Urinary bladder (tissue), 4 donors: Measurements from ENCODE around the gene ZBTB17. TPM values are rescaled to one million over a fixed set of nuclear protein-coding genes. Genes with fewer than 3 reads are reported as not detected.

Experiments used
- DNase-seq: peaks from one replicate; pipeline ENCODE4 v3.0.0-alpha.2; 2015; ENCODE audit errors: extremely low spot score
- H3K27ac ChIP-seq: one replicate; pipeline ENCODE4 v1.5.1; 2013; ENCODE audit warnings: low read depth, mild to moderate bottlenecking, moderate library complexity
- H3K36me3 ChIP-seq: one replicate; pipeline ENCODE4 v1.6.1; 2013; ENCODE audit warnings: mild to moderate bottlenecking, moderate library complexity; ENCODE audit not compliant: insufficient read depth
- H3K4me1 ChIP-seq: one replicate; pipeline ENCODE4 v1.6.1; 2013; ENCODE audit warnings: mild to moderate bottlenecking, moderate library complexity; ENCODE audit not compliant: insufficient read depth
- H3K4me3 ChIP-seq: one replicate; pipeline ENCODE4 v1.5.1; 2013; ENCODE audit warnings: low read depth, low read length
- WGBS: extraction: QIAGEN DNeasy Blood & Tissue Kit; methylation state at CpG from one replicate; pipeline ENCODE4 v1.1.7; 2013; 5-methylcytosine and 5-hydroxymethylcytosine counted together
- polyA plus RNA-seq: library from polyadenylated mRNA; stranded (reverse); fragments of 200-250 nt; gene quantifications from one replicate; pipeline ENCODE4 v1.2.3, GENCODE V29; 2013
- total RNA-seq: library from RNA; depleted of rRNA; stranded (reverse); fragments of >200 nt; gene quantifications from one replicate; pipeline ENCODE4 v1.2.3, GENCODE V29; 2014
- donor health status: healthy with polysubstance abuse.
- donor health status: healthy.

The ZBTB17 gene
- total and polyA plus RNA-seq, 2 donors = 17.1 to 30.4 TPM

DNA sequence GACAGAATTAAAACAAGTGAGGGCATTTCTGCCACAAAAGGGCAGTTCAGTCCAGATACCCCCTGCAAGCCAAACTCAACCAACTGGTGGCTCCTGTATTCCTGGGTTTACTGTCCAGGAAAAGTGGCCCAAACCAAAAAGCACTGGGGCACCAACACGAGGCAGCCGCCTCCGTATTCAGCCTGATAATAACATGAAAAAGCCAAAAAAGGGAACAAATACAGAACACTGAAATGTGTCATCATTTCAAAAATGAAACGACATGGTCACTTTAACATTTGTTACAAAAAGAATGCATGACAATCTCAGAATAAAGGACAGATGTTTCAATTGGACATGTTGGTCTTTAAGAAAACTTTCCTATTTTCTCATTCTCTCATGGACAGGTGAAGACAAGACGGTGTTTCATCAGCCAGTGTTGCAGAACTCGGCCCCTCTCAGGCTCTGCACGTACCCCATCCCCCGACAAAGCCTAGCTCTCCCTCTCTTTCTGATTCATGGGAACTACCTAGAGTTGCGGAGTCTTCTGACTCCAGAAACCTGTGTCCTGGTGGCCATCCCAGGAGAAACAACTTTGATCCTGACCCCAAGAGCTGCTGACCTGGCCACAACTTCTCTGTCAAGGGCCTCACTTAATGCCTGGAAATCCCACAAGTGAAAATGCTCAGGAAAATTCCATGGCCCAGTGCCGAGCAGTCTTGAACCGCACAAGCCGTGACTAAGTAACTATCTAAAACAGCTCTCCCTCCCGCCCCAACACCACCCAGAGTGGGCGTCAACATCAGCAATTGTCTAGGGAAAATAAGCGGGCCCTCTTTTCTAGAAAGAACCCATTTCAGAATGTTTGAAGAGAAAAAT is 27.1 kb downstream of the ZBTB17 start:
- DNase-seq = no peak
- Histone ChIP-seq H3K36me3 (peaks cover 4% of the 10 kb centered on the region), H3K4me3 (no peak overlapping the region), H3K27ac (peak overlapping the region; percentile 90), H3K4me1 (no peaks in the 10 kb centered on the region)
- 46% methylated on average over 15 of the region's 15 CpGs for WGBS

DNA sequence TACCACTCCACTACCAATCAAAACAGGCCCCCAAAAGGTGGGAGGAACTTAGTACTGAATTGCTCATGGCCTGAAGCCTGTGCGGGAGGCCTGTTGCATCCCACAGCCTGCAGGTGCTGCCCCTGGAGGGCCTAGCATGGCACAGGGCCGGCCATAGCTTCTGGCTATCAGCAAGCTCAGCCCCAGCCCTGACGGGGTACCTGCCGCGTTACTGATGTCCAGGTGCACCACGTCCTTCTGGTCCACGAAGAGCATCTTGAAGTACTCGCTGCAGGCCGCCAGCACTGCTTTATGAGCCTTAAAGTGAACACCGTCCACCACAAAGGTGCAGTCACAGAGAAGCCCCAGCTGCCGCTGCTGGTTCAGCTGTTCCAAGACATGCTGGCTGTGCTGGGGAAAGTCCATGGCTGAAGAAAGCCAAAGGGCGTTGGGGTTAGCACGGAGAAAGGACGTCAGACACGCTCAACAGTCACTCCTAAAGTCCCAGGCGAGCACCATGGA is 27.8 kb downstream of the ZBTB17 start:
- peaks cover 4% of the 10 kb centered on the region for H3K36me3 ChIP-seq
- DNase-seq = no peak
- H3K4me3 ChIP-seq = no peak overlapping the region
- H3K4me1 ChIP-seq = no peaks in the 10 kb centered on the region
- H3K27ac ChIP-seq = no peak overlapping the region
- 84% methylated on average over 16 of the region's 16 CpGs for WGBS

DNA sequence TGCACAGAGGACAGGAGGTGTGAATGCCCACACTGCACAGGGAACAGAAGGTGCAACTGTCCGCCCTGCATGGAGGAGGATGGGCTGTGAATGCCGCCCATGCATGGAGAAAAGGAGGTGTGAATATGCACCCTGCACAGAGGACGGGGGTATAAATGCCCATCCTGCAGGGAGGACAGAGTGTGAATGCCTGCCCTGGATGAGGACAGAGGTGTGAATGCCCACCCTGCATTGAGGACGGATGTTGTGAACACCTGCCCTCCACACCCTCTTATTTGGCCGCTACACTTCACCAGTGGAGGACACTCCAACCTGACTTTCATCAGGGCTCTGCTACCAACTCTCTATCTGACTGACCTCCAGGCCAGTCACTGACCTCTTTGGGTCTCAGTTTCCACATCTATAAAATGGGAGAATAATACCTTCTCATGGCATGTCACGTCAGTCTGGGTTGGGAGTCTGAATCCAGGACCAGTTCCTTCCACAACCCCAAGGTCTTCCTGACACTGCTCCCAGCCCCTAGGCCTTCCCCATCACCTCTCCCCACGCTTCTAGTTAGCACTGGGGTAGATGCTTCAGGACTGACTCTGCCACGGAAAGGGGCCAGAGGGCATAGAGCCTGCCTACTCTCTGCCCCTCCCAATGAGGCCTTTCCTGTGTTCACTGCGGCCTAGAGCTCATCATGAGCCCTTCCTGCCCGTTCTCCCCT is 28.4 kb downstream of the ZBTB17 start:
- WGBS = 90% methylated on average over 10 of the region's 10 CpGs
- Histone ChIP-seq H3K27ac (no peak overlapping the region), H3K36me3 (peaks cover 4% of the 10 kb centered on the region), H3K4me1 (no peaks in the 10 kb centered on the region), H3K4me3 (no peak overlapping the region)
- DNase-seq = no peak

DNA sequence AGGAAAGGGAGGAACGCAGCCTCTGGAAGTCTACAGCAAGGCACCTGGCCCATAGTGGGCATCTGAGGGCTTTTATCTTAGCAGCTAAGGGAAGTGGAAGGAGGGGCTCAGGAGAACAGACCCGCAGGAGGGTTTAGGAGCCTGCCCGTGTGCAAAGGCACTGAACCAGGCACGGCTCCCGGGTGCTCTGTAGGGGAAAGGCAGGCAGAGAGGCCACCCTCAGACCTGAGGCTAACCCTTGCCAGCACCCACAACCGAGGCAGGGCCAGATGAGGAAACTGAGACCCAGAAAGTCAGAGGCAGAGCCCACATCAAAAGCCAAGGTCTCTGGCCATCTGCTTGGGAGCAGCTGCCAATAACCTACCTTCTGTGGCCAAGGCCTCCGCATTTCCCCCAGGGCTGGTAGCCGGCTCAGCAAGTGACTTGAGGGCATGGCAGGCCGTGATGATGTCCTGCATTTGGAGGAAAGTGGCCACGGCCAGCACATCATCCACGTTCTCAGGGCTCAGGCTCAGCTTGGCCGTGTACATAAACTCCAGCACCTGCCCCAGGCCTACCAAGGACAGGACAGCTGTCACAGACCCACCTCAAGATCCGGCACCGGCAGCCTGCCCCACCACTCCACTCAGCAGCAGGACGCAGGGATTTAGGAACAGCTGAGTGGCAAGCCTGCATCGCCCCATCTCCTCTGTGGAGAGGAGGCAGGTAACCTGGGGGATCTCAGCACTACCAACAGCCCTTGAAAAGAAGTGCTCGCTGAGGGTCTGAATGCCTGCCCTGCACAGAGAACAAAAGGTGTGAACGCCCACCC is 29.1 kb downstream of the ZBTB17 start:
- Histone ChIP-seq H3K4me3 (no peak overlapping the region), H3K4me1 (no peaks in the 10 kb centered on the region), H3K27ac (no peak overlapping the region), H3K36me3 (peaks cover 4% of the 10 kb centered on the region)
- no peak for DNase-seq
- 87% methylated on average over 18 of the region's 18 CpGs for WGBS

DNA sequence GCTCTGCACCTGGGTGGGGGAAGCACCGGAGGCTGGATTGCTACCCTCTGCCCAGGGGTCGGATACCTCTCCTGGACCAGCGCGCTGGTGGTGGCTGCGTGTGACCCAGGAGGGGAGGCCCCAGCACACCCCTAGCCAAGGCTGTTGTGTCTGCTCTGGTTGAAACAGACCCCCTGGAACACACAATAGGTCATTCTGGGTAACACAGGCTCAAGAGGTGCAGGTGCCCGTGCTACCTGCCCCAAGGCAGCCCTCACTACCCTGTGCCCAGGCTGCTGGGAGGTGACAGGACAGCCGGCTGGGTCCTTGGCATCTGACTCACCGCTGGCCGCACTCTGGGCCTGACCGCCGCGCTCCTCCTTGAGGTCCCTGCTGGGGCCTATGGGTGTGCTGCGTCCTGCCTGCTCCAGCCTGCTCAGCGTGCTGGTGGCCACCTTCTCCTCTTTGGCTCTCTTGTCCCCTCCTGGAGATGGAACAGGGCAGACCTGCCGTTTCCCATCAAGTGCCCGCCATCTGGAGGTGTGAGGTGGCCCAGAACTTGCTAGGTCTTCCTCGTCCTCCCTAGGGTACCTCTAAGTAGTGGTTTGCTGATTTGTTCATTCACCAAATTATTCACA is 30.0 kb downstream of the ZBTB17 start:
- DNase-seq = no peak

DNA sequence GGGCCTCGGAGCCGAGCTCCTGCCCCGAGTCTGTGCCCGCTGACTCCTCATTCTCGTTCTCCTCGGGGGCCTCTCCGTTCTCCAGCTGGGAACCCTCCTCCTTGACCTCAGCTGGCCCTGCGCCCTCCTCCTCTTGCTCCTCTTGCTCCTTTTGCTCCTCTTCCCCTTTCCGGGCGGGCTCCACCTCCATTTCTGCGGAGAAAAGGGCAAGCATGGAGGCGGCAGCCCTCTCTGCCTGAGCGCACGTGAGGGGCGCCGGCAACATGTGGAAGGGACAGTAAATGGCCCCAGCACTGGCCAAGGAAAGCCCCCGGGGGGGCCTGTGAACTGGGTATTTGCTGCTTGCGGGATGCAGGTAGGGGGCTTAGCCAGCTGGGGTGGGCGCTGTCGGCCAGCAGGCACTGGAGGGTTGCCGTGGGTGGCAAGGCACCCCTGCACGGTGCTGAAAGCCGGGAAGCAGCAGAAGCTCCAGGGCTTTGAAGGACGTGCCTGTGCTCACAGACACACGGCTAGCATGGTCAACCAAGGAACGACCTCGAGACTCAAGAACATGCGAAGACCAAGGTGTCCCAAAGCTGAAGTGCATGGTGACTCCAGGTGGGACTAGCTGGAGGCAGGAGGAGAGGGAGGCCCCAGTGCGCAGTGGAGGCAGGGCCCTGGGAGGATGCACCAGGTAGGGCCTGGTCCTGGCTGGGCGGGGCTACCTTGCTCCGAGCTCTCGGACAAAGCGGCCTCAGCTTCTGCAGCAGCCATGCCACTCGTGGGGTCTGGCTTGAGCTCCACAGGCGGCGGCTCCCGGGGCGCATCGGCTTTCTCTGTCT is 30.7 kb downstream of the ZBTB17 start:
- no peaks in the 10 kb centered on the region for H3K4me1 ChIP-seq
- peaks cover 9% of the 10 kb centered on the region for H3K36me3 ChIP-seq
- no peak for DNase-seq
- no peak overlapping the region for H3K27ac ChIP-seq
- 90% methylated on average over 39 of the region's 39 CpGs for WGBS
- no peak overlapping the region for H3K4me3 ChIP-seq

More for the DNA sequence above, 30.0 kb downstream of the ZBTB17 start:
- H3K4me1 ChIP-seq = no peaks in the 10 kb centered on the region
- H3K4me3 ChIP-seq = no peak overlapping the region
- WGBS = 93% methylated on average over 17 of the region's 17 CpGs
- peaks cover 7% of the 10 kb centered on the region for H3K36me3 ChIP-seq
- no peak overlapping the region for H3K27ac ChIP-seq

DNA sequence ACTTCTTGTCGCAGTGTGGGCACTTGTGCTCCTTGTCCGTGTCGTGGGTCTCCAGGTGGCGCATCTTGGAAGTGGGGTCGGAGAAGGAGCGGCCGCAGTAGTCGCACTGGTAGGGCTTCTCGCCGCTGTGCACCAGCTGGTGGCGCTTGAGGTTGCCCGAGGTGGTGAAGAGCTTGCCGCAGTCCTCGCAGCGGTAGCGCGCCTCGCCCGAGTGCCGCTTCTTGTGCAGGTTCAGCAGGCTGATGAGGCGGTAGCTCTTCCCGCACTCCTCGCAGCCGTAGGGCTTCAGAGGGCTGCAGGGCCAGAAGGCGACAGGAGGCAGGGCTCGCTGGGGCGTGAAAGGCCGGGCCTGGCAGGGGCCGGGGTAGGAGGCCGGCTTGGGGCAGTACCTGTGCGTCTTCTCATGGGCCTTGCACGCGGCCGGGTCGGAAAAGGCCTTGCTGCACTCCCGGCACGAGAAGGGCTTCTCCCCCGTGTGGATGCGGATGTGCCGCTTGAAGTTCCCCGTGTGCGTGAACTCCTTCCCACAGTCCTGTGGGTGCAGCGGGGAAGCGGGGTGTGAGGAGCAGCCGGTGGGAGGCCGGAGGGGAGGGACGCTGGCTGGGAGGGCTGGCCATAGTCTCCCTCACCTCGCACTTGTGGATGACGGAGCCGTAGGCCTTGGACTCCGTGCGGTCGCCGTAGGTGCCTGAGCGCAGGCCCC is 31.4 kb downstream of the ZBTB17 start:
- peaks cover 9% of the 10 kb centered on the region for H3K36me3 ChIP-seq
- 92% methylated on average over 55 of the region's 55 CpGs for WGBS
- no peaks in the 10 kb centered on the region for H3K4me1 ChIP-seq
- H3K27ac ChIP-seq = no peak overlapping the region
- no peak overlapping the region for H3K4me3 ChIP-seq
- DNase-seq = no peak

DNA sequence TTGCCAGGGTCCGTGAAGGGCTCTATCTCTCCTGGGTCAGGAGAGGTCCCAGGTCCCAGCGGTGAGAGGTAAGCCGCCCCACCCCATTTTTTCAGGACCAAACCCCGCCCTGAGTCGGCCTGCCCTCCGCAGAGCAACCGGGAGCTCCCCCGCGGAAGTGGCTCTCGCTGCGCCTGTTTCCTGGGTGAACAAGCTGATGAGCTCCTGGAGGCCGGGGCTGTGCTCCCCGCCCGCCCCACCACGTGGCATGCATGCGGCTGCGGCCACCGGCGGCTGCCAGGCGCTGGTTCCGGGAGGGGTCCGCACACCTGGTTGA is 32.0 kb downstream of the ZBTB17 start:
- Histone ChIP-seq H3K36me3 (peaks cover 9% of the 10 kb centered on the region), H3K27ac (no peak overlapping the region), H3K4me1 (no peaks in the 10 kb centered on the region), H3K4me3 (no peak overlapping the region)
- DNase-seq = no peak
- 95% methylated on average over 22 of the region's 22 CpGs for WGBS

DNA sequence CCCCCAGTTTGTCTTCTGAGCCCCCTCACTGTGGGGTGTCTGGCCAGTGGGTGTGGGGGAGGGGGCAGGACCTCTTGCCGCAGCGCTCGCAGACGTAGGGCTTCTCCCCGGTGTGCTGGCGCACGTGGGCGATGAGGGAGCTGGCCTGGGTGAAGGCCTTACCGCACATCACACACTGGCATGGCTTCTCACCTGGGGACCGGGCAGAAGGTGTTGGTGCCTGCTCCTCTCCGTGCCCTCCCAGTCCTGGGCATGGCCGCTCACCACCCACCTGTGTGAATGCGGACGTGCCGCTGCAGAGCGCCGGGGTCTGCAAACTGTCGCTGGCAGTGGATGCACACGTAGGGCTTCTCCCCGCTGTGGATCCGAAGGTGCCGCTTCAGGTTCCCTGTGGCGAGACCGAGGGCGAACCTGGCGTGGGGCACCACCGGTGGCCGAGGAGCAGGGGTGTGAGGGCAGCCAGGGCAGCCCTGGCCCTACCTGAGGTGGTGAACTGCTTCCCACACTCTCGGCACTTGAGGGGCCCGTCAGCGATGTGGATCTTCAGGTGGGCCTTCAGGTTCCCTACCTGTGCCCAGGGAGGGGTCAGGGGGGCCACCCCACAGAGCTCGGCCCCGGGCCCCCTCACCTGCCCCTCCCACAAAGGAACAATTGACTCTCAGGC is 32.4 kb downstream of the ZBTB17 start:
- Histone ChIP-seq H3K4me3 (no peak overlapping the region), H3K27ac (no peak overlapping the region), H3K4me1 (no peaks in the 10 kb centered on the region), H3K36me3 (peaks cover 11% of the 10 kb centered on the region)
- no peak for DNase-seq
- WGBS = 96% methylated on average over 33 of the region's 33 CpGs

DNA sequence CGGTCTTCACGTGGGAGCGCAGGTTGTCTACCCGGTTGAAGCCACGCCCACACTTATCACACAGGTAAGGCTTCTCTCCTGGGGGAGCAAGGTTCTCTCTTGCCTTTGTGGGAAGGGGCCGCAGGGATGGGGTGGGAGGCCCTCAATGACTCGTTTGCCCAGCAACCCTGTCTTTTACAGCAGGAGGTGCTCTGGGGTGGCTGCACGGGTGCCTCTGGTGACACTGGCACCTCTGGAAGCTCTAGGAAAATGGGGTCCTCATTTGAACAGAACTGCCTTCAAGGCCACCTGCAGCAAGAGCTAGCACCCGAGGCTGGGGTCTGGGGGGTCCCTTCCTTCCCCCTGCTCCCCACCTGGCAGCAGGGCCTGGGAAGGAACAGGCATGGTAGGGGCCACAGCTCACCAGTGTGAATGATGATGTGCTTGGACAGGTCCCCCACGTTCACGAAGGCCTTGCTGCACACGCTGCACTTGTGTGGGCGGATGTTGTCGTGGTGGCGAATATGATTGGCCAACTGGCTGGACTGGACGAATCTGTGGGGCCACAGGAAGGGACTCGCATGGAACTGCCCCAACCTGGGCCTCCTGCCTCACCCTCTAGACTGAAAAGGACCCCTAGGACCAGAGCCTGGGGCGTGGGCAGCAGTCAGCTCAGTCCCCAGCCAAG is 33.1 kb downstream of the ZBTB17 start:
- DNase-seq = no peak
- H3K4me1 ChIP-seq = no peaks in the 10 kb centered on the region
- H3K36me3 ChIP-seq = peaks cover 11% of the 10 kb centered on the region
- H3K4me3 ChIP-seq = no peak overlapping the region
- no peak overlapping the region for H3K27ac ChIP-seq
- WGBS = 79% methylated on average over 18 of the region's 18 CpGs

DNA sequence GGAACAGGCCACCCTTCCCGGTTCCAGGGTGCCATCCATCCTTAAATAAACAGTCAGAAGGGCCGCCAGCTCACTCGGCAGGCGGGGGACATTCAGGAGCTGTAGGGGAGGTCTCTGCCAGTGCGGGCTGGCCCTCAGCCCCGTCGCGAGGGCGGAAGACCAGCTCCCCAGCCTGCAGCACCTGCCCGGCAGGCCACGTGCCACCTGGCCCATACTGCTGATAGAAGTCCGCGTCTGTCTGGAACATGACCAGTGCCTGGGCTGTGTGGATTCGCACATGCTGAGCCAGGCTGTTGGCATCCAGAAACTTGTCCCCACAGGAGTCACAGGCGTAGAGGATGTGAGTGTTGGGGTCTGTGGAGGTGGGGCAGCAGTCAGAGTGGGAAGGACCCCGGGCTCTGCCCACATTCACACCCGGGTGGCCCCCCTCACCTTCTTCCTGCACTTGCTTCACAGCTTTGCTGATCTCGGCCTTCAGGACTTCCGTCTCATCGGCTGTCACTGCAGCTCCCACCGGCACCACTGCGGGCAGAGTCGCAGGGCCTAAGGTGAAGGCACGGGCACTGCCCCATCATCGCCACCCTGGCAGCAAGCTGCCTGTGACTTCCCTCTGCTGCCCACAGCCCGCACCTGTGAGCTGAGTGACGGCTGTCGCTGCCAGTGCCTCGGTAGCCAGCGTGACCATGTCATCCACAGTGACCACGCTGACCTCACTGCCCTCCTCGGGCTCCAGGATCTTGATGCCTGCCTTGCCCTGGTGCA is 33.8 kb downstream of the ZBTB17 start:
- WGBS = 86% methylated on average over 32 of the region's 32 CpGs
- Histone ChIP-seq H3K4me3 (no peak overlapping the region), H3K27ac (no peak overlapping the region), H3K4me1 (no peaks in the 10 kb centered on the region), H3K36me3 (peaks cover 11% of the 10 kb centered on the region)
- no peak for DNase-seq
